ACHN (cell line): ENCODE measurements around the gene ADI1.
A peak's percentile ranks its signal among the peaks of the same experiment; 100 is the strongest.
"Not testable (repeated sequence)": the region's sequence is repeated elsewhere in the genome, so short reads cannot be mapped to it uniquely, and the experiment has no call there.

Experiments
- DNase-seq: peaks from one replicate; pipeline ENCODE4 v3.0.0-alpha.2; 2015
- in situ Hi-C: cut with HindIII; loops from 2 replicates; pipeline ENCODE4 v1.10.0; 2017; ENCODE audit warnings: low sequenced_read_pairs, low pct_ligation_motif_present, low pct_unique_long_range_greater_than_20kb

ADI1 gene

DNA sequence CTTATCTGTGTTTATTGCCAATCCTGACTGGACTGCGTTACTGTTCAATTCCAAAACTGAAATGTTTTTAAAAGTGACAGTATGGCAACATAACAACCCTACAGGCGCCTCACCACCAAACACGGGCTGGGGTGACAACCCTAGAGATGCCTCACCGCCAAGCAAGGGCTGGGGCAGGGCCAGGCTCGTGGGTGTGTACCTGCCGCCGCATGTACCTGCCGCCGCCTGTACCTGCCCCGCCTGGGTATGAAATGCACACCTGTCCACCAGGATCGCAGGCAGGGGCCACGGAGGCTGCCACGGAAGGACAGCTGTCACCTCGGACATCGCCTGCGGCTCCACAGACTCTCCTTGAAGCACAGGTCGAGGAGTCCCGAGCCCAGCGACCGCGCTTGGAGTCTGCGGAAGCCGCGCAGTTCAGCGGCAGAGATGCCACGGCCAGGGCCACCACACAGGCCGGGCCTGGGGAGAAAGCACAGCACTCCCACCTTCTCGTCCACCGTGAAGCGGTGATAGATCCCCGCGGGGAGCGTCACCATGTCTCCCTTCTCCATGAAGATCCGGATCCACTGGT is 18.9 kb downstream of the ADI1 start:
- DNase-seq: no peak
- in situ Hi-C loops: no loop called here

- no peak for DNase-seq
- in situ Hi-C loops: no loop called here
Measured at GRCh38 chr2:3498783-3499394, 20.4 kb downstream of the ADI1 start.

DNA sequence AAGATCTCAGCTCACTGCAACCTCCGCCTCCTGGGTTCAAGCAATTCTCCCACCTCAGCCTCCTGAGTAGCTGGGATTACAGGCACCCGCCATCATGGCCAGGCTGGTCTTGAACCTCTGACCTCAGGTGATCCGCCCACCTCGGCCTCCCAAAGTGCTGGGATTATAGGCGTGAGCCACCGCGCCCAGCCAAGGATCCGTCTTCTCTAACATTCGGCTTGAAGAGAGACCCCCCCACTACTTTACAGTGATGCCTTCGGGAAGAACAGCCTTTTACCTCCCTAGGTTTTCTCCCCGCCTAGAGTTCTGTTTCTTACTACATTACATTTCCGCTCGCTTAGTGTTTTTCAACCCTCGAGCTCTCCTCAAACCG is 22.6 kb downstream of the ADI1 start:
- DNase-seq, in situ Hi-C loops: not testable (repeated sequence)

GRCh38 chr2:3494984-3495666 is 24.2 kb downstream of the ADI1 start:
- in situ Hi-C loops: no loop called here
- DNase-seq: no peak

DNA sequence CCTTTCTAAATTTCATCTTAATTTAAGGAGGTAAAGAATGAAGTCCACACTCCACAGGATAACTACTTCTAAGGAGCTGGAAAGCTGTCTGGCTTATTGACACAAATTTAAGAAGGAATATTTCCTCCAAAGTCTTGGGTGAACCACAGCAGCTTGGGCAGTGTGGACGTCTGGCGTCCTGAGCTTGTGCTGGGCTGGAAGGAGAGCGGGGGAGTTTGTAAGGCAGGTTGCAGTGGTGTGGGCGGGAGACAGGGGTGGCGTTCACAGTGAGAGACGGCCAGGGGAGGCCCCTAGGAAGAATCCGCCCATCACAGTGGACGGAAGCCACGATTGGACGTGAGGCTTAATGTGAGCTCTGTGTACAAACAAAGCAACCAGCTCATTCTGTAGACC is 25.7 kb downstream of the ADI1 start:
- DNase-seq: peak; percentile 80
- in situ Hi-C loops: no loop called here

DNA sequence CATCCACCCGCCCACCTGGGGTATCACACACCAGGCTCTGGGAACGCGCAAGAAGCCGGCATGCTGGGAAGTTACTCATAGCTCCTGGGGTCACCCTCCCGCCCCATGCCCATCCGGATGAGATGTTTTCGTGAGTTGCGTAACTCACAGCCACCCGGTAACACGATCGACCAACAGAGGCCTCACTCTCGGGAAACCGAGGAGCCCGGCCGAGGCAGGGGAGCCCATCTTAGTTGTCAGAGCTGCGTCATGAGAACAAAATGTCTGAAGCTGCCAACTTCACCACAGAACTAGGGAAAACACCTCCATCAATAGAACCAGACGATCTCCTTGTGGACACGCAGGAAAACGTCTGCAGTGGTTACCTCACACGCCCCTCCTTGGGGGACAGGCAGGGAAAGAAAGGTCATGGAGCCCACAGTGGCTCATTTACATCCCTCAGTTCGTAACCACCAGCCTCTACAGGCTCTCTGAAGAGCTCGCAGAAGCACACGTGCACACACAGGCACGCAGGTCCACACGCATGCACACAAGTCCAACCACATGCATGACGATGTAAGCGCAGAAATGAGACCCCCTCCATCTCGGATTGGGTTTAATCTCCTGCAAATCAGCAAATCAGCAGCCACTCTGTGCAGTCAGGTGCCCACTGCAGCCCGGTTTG is 26.2 kb downstream of the ADI1 start:
- in situ Hi-C loops: no loop called here

GRCh38 chr2:3492475-3492787 is 26.9 kb downstream of the ADI1 start:
- DNase-seq, in situ Hi-C loops: not testable (repeated sequence)

More for the DNA sequence above, 26.2 kb downstream of the ADI1 start:
- DNase-seq: peak; percentile 47

DNA sequence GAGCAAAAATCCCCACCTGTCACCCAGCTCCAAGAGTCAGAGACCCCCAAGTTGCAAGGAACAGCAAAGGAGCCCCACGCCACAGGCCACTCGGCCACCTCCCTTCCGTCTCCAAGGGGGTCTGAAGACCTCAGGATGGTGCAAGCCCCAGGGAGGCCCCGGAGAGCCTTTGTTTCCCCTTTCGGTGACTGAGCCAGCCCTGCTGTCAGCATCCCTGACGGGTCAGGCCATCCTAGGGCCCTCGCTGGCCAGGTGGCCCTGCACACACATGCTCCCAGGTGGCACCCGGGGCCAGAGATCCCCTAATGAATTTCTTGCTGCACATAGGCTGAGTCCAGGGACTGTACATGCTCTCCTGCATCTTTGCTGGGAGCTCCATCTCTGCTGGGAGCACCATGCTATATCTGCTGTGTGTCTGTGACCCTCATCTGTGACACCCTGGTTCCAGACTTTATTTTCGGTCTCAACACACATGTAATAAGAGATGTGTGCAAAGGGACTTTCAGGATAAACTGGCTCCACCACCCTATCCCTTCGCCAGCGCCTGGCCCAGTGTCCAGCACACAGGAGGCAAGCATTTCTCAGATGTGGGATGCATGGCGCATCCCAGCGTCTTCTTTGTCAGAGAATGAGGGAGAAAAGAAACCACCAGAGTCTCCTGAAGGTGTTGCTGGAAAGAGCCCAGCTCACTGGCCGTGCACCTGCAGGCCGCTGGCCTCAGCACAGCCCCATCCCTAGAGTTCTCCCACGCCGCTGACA is 27.4 kb downstream of the ADI1 start:
- DNase-seq: no peak
- in situ Hi-C loops: no loop called here

- in situ Hi-C loops: no loop called here
- no peak for DNase-seq
Measured at GRCh38 chr2:3491306-3491705, 28.0 kb downstream of the ADI1 start.

DNA sequence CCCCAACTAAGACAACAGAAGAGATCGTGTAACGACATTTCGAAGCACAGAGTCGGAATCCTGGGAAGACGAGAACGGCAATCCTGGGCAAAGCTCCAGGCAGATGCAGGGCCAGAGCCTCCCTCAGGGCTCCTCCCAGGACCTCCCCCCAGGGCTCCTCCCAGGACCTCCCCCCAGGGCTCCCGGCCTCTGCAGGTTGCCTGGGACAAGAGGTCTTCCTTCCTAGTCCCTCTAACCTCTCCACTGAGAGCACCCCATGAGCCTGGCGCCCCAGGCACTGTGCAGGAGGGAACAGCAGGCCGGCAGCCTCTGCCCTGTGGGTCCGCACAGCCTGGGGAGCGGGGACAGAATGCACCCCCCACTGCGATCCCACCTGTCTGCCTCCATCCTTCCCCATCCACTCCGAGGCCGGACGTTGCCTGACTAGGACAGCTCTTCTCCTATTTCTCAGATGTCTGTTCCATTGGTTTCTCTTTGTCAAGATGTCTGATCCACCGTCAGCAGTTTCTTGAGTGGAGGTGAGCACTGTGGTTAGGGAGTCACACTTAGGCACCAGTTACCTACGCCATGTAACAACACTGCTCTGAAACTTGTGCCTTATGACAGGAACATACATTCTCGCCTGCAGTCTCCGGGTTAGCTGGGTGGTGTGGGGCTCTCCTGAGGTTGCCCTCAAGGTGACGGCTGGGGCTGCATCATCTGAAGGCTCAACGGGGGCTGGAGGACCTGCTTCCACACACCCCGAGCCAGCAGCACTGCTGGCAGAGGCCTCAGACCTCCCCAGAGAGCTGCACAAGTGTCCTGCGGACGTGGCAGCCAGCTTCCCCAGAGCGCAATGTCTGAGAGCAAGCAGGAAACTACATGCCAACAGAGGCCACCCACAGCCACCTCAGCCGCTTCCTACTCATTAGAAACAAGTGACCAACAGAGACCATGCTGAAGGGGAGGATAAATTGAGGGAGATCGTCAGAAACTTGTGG is 28.9 kb downstream of the ADI1 start:
- DNase-seq: no peak
- in situ Hi-C loops: no loop called here

DNA sequence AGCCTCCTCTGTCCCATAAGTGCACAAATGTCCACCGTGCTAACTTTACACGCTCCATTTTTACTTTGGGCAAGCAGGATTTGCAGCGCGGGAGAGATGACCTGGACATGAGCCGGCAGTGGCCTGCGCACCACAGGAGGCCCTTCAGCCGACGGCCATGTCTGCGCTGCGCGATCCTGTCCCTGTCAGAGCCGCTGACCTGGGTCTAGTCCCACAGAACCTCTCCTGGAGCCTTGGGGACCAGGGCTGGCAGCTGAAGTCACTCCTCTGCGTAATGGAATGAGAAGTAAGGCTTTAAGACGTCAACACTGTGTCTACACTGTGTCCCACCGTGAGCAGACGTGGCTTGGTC is 29.6 kb downstream of the ADI1 start:
- in situ Hi-C loops: no loop called here

GRCh38 chr2:3488855-3489763 is 30.2 kb downstream of the ADI1 start:
- no peak for DNase-seq
- in situ Hi-C loops: no loop called here

More for the DNA sequence above, 29.6 kb downstream of the ADI1 start:
- no peak for DNase-seq

DNA sequence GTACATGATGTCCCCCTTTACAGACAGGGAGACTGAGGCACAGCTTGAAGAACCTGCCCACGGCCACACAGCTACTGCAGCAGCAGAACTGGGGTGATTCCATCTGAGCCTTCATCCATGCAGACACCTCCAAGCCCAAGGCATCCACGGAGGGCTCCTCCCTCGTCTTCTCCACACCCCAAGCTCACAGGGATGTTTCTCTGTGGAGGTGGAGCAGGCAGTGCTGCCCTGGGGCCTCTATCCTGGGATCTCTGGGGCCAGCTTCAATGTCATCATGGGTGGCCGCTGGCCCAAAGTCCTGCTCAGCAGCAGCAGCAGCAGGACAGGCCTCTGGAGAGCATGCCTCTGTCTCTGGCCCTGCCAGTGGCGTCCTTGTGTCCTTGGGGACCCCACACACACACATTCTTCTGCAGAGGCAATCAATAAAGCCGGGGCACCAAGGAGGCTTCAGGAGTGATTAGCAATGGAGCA is 31.2 kb downstream of the ADI1 start:
- no peak for DNase-seq
- in situ Hi-C loops: no loop called here

DNA sequence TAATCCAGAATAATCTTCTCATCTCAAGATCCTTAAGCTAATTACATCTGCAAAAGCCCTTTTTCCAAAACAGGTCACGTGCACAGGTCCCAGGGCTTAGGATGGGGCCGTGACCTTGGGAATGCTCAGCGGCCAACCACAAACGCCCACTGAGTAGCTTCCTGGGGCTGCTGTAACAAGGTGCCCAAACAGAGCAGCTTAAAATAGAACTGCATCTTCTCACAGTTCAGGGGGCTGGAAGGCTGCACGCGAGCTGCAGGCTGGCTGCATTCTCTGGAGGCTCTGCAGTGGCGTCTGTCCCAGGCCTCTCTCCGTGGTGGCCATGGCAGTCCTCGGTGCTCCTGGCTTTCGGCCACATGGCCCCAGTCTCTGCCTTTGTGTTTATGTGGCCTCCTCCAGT is 31.9 kb downstream of the ADI1 start:
- DNase-seq: no peak
- in situ Hi-C loops: no loop called here

GRCh38 chr2:3487028-3487425 is 32.3 kb downstream of the ADI1 start:
- no peak for DNase-seq
- in situ Hi-C loops: no loop called here

GRCh38 chr2:3486047-3487027 is 33.0 kb downstream of the ADI1 start:
- in situ Hi-C loops: no loop called here
- DNase-seq: no peak
